OCI-LY3 (cell line): ENCODE data around the gene TBX4.

Source experiments
- CTCF ChIP-seq: fragments of 200-600, 300-600 bp; sonication (generic); IDR thresholded peaks from 2 replicates; pipeline ENCODE4 v1.5.1; 2014; ENCODE audit warnings: antibody characterized with exemption, low read length, low read depth
- EZH2phosphoT487 ChIP-seq: fragments of 200-600 bp; shearing (Covaris generic); IDR thresholded peaks from 2 replicates; pipeline ENCODE4 v1.6.1; 2018; ENCODE audit warnings: antibody characterized with exemption, mixed run types, low read depth

- TF ChIP-seq CTCF (no peak), EZH2phosphoT487 (no peak)
These were observed 9.9 kb downstream of the TBX4 start for GRCh38 chr17:61461967-61462718.
